ENCODE measurements around the gene PTPRG.
A peak's percentile ranks its signal among the peaks of the same experiment; 100 is the strongest.

Gene PTPRG

GRCh38 chr3:61646360-61646759 is 85.0 kb downstream of the PTPRG start:
- no peak overlapping the region for H3K4me3 ChIP-seq (ENCODE audit: low read length)
- peaks cover 8% of the 10 kb centered on the region; the same call in 1 of the 2 replicates for H3K4me1 ChIP-seq (ENCODE audit: insufficient read depth, low read length)
- H3K27me3 ChIP-seq (ENCODE audit: insufficient read depth, low read length), result no peaks in the 10 kb centered on the region
- H3K36me3 ChIP-seq (ENCODE audit: insufficient read depth, low read depth, low read length), result peaks cover 4% of the 10 kb centered on the region
- no peak overlapping the region for H3K9ac ChIP-seq (ENCODE audit: low read depth, low read length)
- H3K9me3 ChIP-seq (ENCODE audit: insufficient read depth, low read depth, low read length), result peaks cover 12% of the 10 kb centered on the region
- H3K27ac ChIP-seq (ENCODE audit: low read length), result no peak overlapping the region

GRCh38 chr3:61646851-61647525 is 85.6 kb downstream of the PTPRG start:
- no peaks in the 10 kb centered on the region for H3K27me3 ChIP-seq (ENCODE audit: insufficient read depth, low read length)
- peaks cover 5% of the 10 kb centered on the region; the same call in 1 of the 2 replicates for H3K4me1 ChIP-seq (ENCODE audit: insufficient read depth, low read length)
- H3K36me3 ChIP-seq (ENCODE audit: insufficient read depth, low read depth, low read length), result peaks cover 4% of the 10 kb centered on the region
- peaks cover 12% of the 10 kb centered on the region for H3K9me3 ChIP-seq (ENCODE audit: insufficient read depth, low read depth, low read length)
- H3K9ac ChIP-seq (ENCODE audit: low read depth, low read length), result no peak overlapping the region
- H3K27ac ChIP-seq (ENCODE audit: low read length), result no peak overlapping the region
- H3K4me3 ChIP-seq (ENCODE audit: low read length), result no peak overlapping the region

GRCh38 chr3:61648481-61648880 is 87.1 kb downstream of the PTPRG start:
- Histone ChIP-seq H3K36me3 (ENCODE audit: insufficient read depth, low read depth, low read length) (peaks cover 4% of the 10 kb centered on the region), H3K27me3 (ENCODE audit: insufficient read depth, low read length) (no peaks in the 10 kb centered on the region), H3K9ac (ENCODE audit: low read depth, low read length) (no peak overlapping the region), H3K4me3 (ENCODE audit: low read length) (no peak overlapping the region), H3K27ac (ENCODE audit: low read length) (no peak overlapping the region), H3K9me3 (ENCODE audit: insufficient read depth, low read depth, low read length) (peaks cover 12% of the 10 kb centered on the region), H3K4me1 (ENCODE audit: insufficient read depth, low read length) (peaks cover 5% of the 10 kb centered on the region; the same call in 1 of the 2 replicates)

- H3K9me3 ChIP-seq (ENCODE audit: insufficient read depth, low read depth, low read length), result peaks cover 10% of the 10 kb centered on the region
- no peaks in the 10 kb centered on the region for H3K27me3 ChIP-seq (ENCODE audit: insufficient read depth, low read length)
- peaks cover 4% of the 10 kb centered on the region for H3K36me3 ChIP-seq (ENCODE audit: insufficient read depth, low read depth, low read length)
- no peak overlapping the region for H3K27ac ChIP-seq (ENCODE audit: low read length)
- H3K9ac ChIP-seq (ENCODE audit: low read depth, low read length), result no peak overlapping the region
- peaks cover 5% of the 10 kb centered on the region; the same call in 1 of the 2 replicates for H3K4me1 ChIP-seq (ENCODE audit: insufficient read depth, low read length)
- H3K4me3 ChIP-seq (ENCODE audit: low read length), result no peak overlapping the region
These were observed 88.2 kb downstream of the PTPRG start for GRCh38 chr3:61649381-61650170.

- H3K27ac ChIP-seq (ENCODE audit: low read length), result no peak overlapping the region
- peaks cover under 1% of the 10 kb centered on the region; the same call in 1 of the 2 replicates for H3K36me3 ChIP-seq (ENCODE audit: insufficient read depth, low read depth, low read length)
- H3K4me1 ChIP-seq (ENCODE audit: insufficient read depth, low read length), result peaks cover 5% of the 10 kb centered on the region; the same call in 1 of the 2 replicates
- H3K9ac ChIP-seq (ENCODE audit: low read depth, low read length), result no peak overlapping the region
- H3K27me3 ChIP-seq (ENCODE audit: insufficient read depth, low read length), result no peaks in the 10 kb centered on the region
- no peak overlapping the region for H3K4me3 ChIP-seq (ENCODE audit: low read length)
- H3K9me3 ChIP-seq (ENCODE audit: insufficient read depth, low read depth, low read length), result peaks cover 3% of the 10 kb centered on the region
These were observed 88.9 kb downstream of the PTPRG start for GRCh38 chr3:61650276-61650675.

- H3K27me3 ChIP-seq (ENCODE audit: insufficient read depth, low read length), result no peaks in the 10 kb centered on the region
- H3K9ac ChIP-seq (ENCODE audit: low read depth, low read length), result no peak overlapping the region
- no peaks in the 10 kb centered on the region for H3K9me3 ChIP-seq (ENCODE audit: insufficient read depth, low read depth, low read length)
- H3K27ac ChIP-seq (ENCODE audit: low read length), result no peak overlapping the region
- no peak overlapping the region for H3K4me3 ChIP-seq (ENCODE audit: low read length)
- no peaks in the 10 kb centered on the region for H3K36me3 ChIP-seq (ENCODE audit: insufficient read depth, low read depth, low read length)
- H3K4me1 ChIP-seq (ENCODE audit: insufficient read depth, low read length), result peaks cover 5% of the 10 kb centered on the region; the same call in 1 of the 2 replicates
These were observed 89.5 kb downstream of the PTPRG start for GRCh38 chr3:61650719-61651410.

GRCh38 chr3:61657689-61658088 is 96.3 kb downstream of the PTPRG start:
- no peak overlapping the region for H3K4me3 ChIP-seq (ENCODE audit: low read length)
- H3K9me3 ChIP-seq (ENCODE audit: insufficient read depth, low read depth, low read length), result no peaks in the 10 kb centered on the region
- no peak overlapping the region for H3K9ac ChIP-seq (ENCODE audit: low read depth, low read length)
- no peaks in the 10 kb centered on the region for H3K27me3 ChIP-seq (ENCODE audit: insufficient read depth, low read length)
- H3K27ac ChIP-seq (ENCODE audit: low read length), result no peak overlapping the region
- no peaks in the 10 kb centered on the region for H3K36me3 ChIP-seq (ENCODE audit: insufficient read depth, low read depth, low read length)
- peaks cover 14% of the 10 kb centered on the region; the same call in 1 of the 2 replicates for H3K4me1 ChIP-seq (ENCODE audit: insufficient read depth, low read length)

- no peaks in the 10 kb centered on the region for H3K27me3 ChIP-seq (ENCODE audit: insufficient read depth, low read length)
- H3K9me3 ChIP-seq (ENCODE audit: insufficient read depth, low read depth, low read length), result no peaks in the 10 kb centered on the region
- peaks cover 24% of the 10 kb centered on the region for H3K4me1 ChIP-seq (ENCODE audit: insufficient read depth, low read length)
- H3K27ac ChIP-seq (ENCODE audit: low read length), result no peak overlapping the region
- no peak overlapping the region for H3K4me3 ChIP-seq (ENCODE audit: low read length)
- no peaks in the 10 kb centered on the region for H3K36me3 ChIP-seq (ENCODE audit: insufficient read depth, low read depth, low read length)
- no peak overlapping the region for H3K9ac ChIP-seq (ENCODE audit: low read depth, low read length)
These were observed 101.5 kb downstream of the PTPRG start for GRCh38 chr3:61662861-61663260.

GRCh38 chr3:61663356-61664104 is 102.2 kb downstream of the PTPRG start:
- peak overlapping the region; percentile 53 for H3K27ac ChIP-seq (ENCODE audit: low read length)
- H3K27me3 ChIP-seq (ENCODE audit: insufficient read depth, low read length), result no peaks in the 10 kb centered on the region
- H3K4me3 ChIP-seq (ENCODE audit: low read length), result no peak overlapping the region
- no peaks in the 10 kb centered on the region for H3K36me3 ChIP-seq (ENCODE audit: insufficient read depth, low read depth, low read length)
- H3K9ac ChIP-seq (ENCODE audit: low read depth, low read length), result no peak overlapping the region
- H3K4me1 ChIP-seq (ENCODE audit: insufficient read depth, low read length), result peaks cover 22% of the 10 kb centered on the region
- no peaks in the 10 kb centered on the region for H3K9me3 ChIP-seq (ENCODE audit: insufficient read depth, low read depth, low read length)

- H3K27me3 ChIP-seq (ENCODE audit: insufficient read depth, low read length), result no peaks in the 10 kb centered on the region
- no peak overlapping the region for H3K4me3 ChIP-seq (ENCODE audit: low read length)
- H3K4me1 ChIP-seq (ENCODE audit: insufficient read depth, low read length), result peaks cover 24% of the 10 kb centered on the region
- no peak overlapping the region for H3K9ac ChIP-seq (ENCODE audit: low read depth, low read length)
- peak overlapping the region; percentile 53 for H3K27ac ChIP-seq (ENCODE audit: low read length)
- no peaks in the 10 kb centered on the region for H3K9me3 ChIP-seq (ENCODE audit: insufficient read depth, low read depth, low read length)
- no peaks in the 10 kb centered on the region for H3K36me3 ChIP-seq (ENCODE audit: insufficient read depth, low read depth, low read length)
These were observed 102.7 kb downstream of the PTPRG start for GRCh38 chr3:61664105-61664482.

GRCh38 chr3:61665121-61665520 is 103.8 kb downstream of the PTPRG start:
- H3K4me3 ChIP-seq (ENCODE audit: low read length), result no peak overlapping the region
- no peaks in the 10 kb centered on the region for H3K9me3 ChIP-seq (ENCODE audit: insufficient read depth, low read depth, low read length)
- H3K9ac ChIP-seq (ENCODE audit: low read depth, low read length), result no peak overlapping the region
- H3K27me3 ChIP-seq (ENCODE audit: insufficient read depth, low read length), result no peaks in the 10 kb centered on the region
- no peaks in the 10 kb centered on the region for H3K36me3 ChIP-seq (ENCODE audit: insufficient read depth, low read depth, low read length)
- H3K4me1 ChIP-seq (ENCODE audit: insufficient read depth, low read length), result peaks cover 34% of the 10 kb centered on the region
- H3K27ac ChIP-seq (ENCODE audit: low read length), result no peak overlapping the region

All from iPS-20b (cell line).